Measurements from ENCODE around the gene EFHC1.

The EFHC1 gene

DNA sequence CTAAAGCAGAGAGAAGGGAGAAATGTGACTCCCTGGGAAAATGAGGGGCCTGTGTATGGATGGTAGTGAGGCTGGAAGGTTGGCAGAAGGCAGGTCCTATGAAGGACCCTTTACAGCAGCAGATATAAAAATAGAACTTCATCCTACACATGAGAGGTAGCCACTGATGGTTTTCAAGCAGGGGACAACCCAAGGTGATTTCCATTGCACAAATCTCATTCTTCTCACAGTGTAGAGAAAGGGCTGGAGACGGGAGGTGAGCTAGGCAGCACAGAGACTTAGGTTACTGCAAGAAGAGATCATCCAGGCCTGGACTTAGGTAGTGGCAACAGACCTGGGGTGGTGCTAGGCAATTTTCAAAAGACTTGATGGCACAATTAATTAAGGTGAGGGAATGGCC is 126.0 kb downstream of the EFHC1 start:
- H3K36me3 ChIP-seq (ENCODE audit: insufficient read depth, low read length), result peaks cover 21% of the 10 kb centered on the region; the same call in 1 of the 2 replicates
- peaks cover 93% of the 10 kb centered on the region for H3K79me2 ChIP-seq (ENCODE audit: insufficient read depth, low read length)
- no peak overlapping the region for H3K4me3 ChIP-seq (ENCODE audit: low read length, poor library complexity, severe bottlenecking)
- H3F3A ChIP-seq (ENCODE audit: low read depth), result 0 out of 2 replicates have a peak, but pooled peaks cover 7% of the 10 kb centered on the region
- H3K4me2 ChIP-seq (ENCODE audit: low read depth, low read length, poor library complexity, severe bottlenecking), result no peak overlapping the region
- no peaks in the 10 kb centered on the region for H3K27me3 ChIP-seq (ENCODE audit: insufficient read depth, low read length, poor library complexity, severe bottlenecking)
- no peaks in the 10 kb centered on the region for H3K9me2 ChIP-seq (replicated peaks; ENCODE audit: low read depth, low read length)
- H4K20me1 ChIP-seq (ENCODE audit: insufficient read depth, low read length, poor library complexity, severe bottlenecking), result peaks cover 13% of the 10 kb centered on the region
- TF ChIP-seq, protein P1, sequence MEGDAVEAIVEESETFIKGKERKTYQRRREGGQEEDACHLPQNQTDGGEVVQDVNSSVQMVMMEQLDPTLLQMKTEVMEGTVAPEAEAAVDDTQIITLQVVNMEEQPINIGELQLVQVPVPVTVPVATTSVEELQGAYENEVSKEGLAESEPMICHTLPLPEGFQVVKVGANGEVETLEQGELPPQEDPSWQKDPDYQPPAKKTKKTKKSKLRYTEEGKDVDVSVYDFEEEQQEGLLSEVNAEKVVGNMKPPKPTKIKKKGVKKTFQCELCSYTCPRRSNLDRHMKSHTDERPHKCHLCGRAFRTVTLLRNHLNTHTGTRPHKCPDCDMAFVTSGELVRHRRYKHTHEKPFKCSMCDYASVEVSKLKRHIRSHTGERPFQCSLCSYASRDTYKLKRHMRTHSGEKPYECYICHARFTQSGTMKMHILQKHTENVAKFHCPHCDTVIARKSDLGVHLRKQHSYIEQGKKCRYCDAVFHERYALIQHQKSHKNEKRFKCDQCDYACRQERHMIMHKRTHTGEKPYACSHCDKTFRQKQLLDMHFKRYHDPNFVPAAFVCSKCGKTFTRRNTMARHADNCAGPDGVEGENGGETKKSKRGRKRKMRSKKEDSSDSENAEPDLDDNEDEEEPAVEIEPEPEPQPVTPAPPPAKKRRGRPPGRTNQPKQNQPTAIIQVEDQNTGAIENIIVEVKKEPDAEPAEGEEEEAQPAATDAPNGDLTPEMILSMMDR (conservative IDR thresholded peaks at IDR 0.05; ENCODE audit: low read length), result no peak
- no peak for TF ChIP-seq EZH2phosphoT487 (IDR thresholded peaks at IDR 0.05; ENCODE audit: borderline replicate concordance)
- peak overlapping the region; percentile 17 for H3K9ac ChIP-seq (ENCODE audit: low read depth, low read length, poor library complexity, severe bottlenecking)
- peaks cover 93% of the 10 kb centered on the region for H3K4me1 ChIP-seq (ENCODE audit: insufficient read depth, low read length, poor library complexity, severe bottlenecking)
- H2AFZ ChIP-seq (ENCODE audit: low read length), result no peak overlapping the region
- H3K9me3 ChIP-seq (ENCODE audit: insufficient read depth, low read depth, low read length), result no peaks in the 10 kb centered on the region

DNA sequence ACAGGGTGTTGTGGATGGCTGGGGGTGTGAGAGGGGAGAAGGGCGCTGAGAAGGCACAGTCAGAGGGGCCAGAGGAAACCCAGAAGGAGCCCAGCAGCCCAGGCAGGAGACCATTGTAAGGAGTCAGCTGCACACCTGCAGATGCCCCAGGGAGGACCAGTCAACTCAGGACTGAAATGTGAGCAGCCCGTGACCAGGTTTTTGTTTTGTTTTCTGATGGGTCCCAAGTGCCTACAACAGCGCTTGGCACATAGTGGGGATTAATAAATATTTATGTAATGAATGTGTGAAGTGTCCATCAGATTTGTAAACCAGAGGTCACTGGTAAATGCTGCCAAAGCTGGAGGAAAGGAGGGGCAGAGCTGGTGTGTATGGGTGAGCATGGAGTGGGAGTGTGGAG is 126.5 kb downstream of the EFHC1 start:
- no peak for TF ChIP-seq EZH2phosphoT487 (IDR thresholded peaks at IDR 0.05; ENCODE audit: borderline replicate concordance)
- TF ChIP-seq, protein P1 (conservative IDR thresholded peaks at IDR 0.05; ENCODE audit: low read length), result no peak
- Histone ChIP-seq H3K27me3 (ENCODE audit: insufficient read depth, low read length, poor library complexity, severe bottlenecking) (no peaks in the 10 kb centered on the region), H3K4me2 (ENCODE audit: low read depth, low read length, poor library complexity, severe bottlenecking) (no peak overlapping the region), H3K9me2 (replicated peaks; ENCODE audit: low read depth, low read length) (no peaks in the 10 kb centered on the region), H2AFZ (ENCODE audit: low read length) (no peak overlapping the region), H4K20me1 (ENCODE audit: insufficient read depth, low read length, poor library complexity, severe bottlenecking) (peaks cover 13% of the 10 kb centered on the region), H3K9ac (ENCODE audit: low read depth, low read length, poor library complexity, severe bottlenecking) (peak overlapping the region; percentile 17), H3K9me3 (ENCODE audit: insufficient read depth, low read depth, low read length) (no peaks in the 10 kb centered on the region), H3K4me1 (ENCODE audit: insufficient read depth, low read length, poor library complexity, severe bottlenecking) (peaks cover 93% of the 10 kb centered on the region), H3K4me3 (ENCODE audit: low read length, poor library complexity, severe bottlenecking) (no peak overlapping the region), H3K36me3 (ENCODE audit: insufficient read depth, low read length) (peaks cover 21% of the 10 kb centered on the region; the same call in 1 of the 2 replicates), H3K79me2 (ENCODE audit: insufficient read depth, low read length) (peaks cover 93% of the 10 kb centered on the region), H3F3A (ENCODE audit: low read depth) (0 out of 2 replicates have a peak, but pooled peaks cover 8% of the 10 kb centered on the region)

DNA sequence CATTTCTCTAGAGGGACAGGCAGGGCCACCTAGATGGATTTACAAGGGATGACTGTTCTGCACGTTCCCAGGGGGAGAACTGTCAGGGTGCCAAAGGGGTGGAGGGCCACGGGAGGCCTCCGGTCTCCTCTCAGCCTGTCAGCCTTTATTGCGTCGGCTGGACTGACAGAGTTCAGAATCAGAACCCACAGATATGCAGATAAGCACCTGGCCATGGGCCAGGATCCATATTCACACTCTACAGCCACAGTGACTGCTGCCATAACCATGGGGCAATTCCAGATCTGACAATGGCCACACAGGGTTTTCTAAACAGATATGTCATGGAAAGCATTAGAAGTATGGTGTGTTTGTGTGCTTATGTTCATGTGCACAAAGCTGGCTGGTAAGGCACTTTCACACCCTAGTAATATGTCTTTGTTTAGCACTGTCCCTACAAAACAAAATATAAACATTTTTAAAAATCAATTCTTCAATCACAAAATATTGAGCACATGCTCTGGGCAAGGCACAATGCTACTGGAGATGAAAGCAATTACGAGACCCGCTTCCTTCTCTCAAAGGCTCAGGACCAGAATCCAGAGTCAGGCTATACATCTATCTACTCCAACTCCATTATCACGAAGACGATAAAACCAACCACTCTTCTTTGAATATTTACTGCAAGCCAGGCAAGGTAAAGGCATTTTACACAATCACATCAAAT is 127.7 kb downstream of the EFHC1 start:
- Histone ChIP-seq H3K4me1 (ENCODE audit: insufficient read depth, low read length, poor library complexity, severe bottlenecking) (peaks cover 94% of the 10 kb centered on the region), H3K9me2 (replicated peaks; ENCODE audit: low read depth, low read length) (no peaks in the 10 kb centered on the region), H3K4me3 (ENCODE audit: low read length, poor library complexity, severe bottlenecking) (no peak overlapping the region), H4K20me1 (ENCODE audit: insufficient read depth, low read length, poor library complexity, severe bottlenecking) (peaks cover 21% of the 10 kb centered on the region), H3K79me2 (ENCODE audit: insufficient read depth, low read length) (peaks cover 93% of the 10 kb centered on the region), H3K36me3 (ENCODE audit: insufficient read depth, low read length) (peaks cover 21% of the 10 kb centered on the region; the same call in 1 of the 2 replicates), H3K9me3 (ENCODE audit: insufficient read depth, low read depth, low read length) (no peaks in the 10 kb centered on the region), H3K27me3 (ENCODE audit: insufficient read depth, low read length, poor library complexity, severe bottlenecking) (no peaks in the 10 kb centered on the region), H3K9ac (ENCODE audit: low read depth, low read length, poor library complexity, severe bottlenecking) (no peak overlapping the region), H3K4me2 (ENCODE audit: low read depth, low read length, poor library complexity, severe bottlenecking) (no peak overlapping the region), H3F3A (ENCODE audit: low read depth) (0 out of 2 replicates have a peak, but pooled peaks cover 8% of the 10 kb centered on the region), H2AFZ (ENCODE audit: low read length) (no peak overlapping the region)
- TF ChIP-seq, protein P1 (conservative IDR thresholded peaks at IDR 0.05; ENCODE audit: low read length), result no peak
- no peak for TF ChIP-seq EZH2phosphoT487 (IDR thresholded peaks at IDR 0.05; ENCODE audit: borderline replicate concordance)

Measured in Loucy (cell line).